C1 segment of cervical spinal cord (tissue), 14 donors: Measurements from ENCODE around the gene EPSTI1.
"Not testable (repeated sequence)": the region's sequence is repeated elsewhere in the genome, so short reads cannot be mapped to it uniquely, and the experiment has no call there.

ENCODE experiments used
- DNase-seq, 14 donors: peaks; one replicate each; lab custom pipeline; 2025; lab: John Stamatoyannopoulos, UW

EPSTI1 gene

GRCh38 chr13:42991898-42992763 is at the start of gene EPSTI1:
TSS of gene EPSTI1 (minus strand) at chr13:42992241. CDS start at chr13:42992165, 76 bp downstream.
- peak in 9 of 14 donors; percentile 16 to 50 (median 40) for DNase-seq

GRCh38 chr13:43041369-43041921 is 49.4 kb upstream of the EPSTI1 start:
- no peak for DNase-seq

GRCh38 chr13:43040581-43041368 is 48.7 kb upstream of the EPSTI1 start:
- DNase-seq: not testable (repeated sequence)

GRCh38 chr13:43039966-43040365 is 47.9 kb upstream of the EPSTI1 start:
- no peak for DNase-seq

- DNase-seq: peak in 7 of 14 donors; percentile 6 to 59 (median 28)
These were observed 44.6 kb upstream of the EPSTI1 start for GRCh38 chr13:43036351-43037250.

GRCh38 chr13:43033038-43033437 is 41.0 kb upstream of the EPSTI1 start:
- DNase-seq: no peak

GRCh38 chr13:43031881-43032280 is 39.8 kb upstream of the EPSTI1 start:
- no peak for DNase-seq

- no peak for DNase-seq
These were observed 38.5 kb upstream of the EPSTI1 start for GRCh38 chr13:43030548-43030947.

GRCh38 chr13:43026262-43026661 is 34.2 kb upstream of the EPSTI1 start:
- DNase-seq: no peak

- DNase-seq: peak; percentile 34 to 86 (median 71)
These were observed 31.4 kb upstream of the EPSTI1 start, which contains the start of gene DNAJC15 for GRCh38 chr13:43023289-43023963. TSS of gene DNAJC15 (plus strand) at chr13:43023586. CDS start at chr13:43023627, 41 bp downstream.

- no peak for DNase-seq
These were observed 30.9 kb upstream of the EPSTI1 start for GRCh38 chr13:43022934-43023288.

- no peak for DNase-seq
These were observed 30.1 kb upstream of the EPSTI1 start for GRCh38 chr13:43021926-43022670.

- no peak for DNase-seq
These were observed 28.8 kb upstream of the EPSTI1 start for GRCh38 chr13:43020794-43021193.

GRCh38 chr13:43019811-43020210 is 27.8 kb upstream of the EPSTI1 start:
- DNase-seq: no peak

GRCh38 chr13:43016226-43016625 is 24.2 kb upstream of the EPSTI1 start:
- no peak for DNase-seq

- DNase-seq: peak in 1 of 14 donors; percentile 30
These were observed 22.1 kb upstream of the EPSTI1 start for GRCh38 chr13:43014162-43014561.

- no peak for DNase-seq
These were observed 17.5 kb upstream of the EPSTI1 start for GRCh38 chr13:43009506-43009905.

- no peak for DNase-seq
These were observed 16.6 kb upstream of the EPSTI1 start for GRCh38 chr13:43008596-43008995.

GRCh38 chr13:43006893-43007631 is 15.0 kb upstream of the EPSTI1 start:
- DNase-seq: no peak
